Fibroblast of lung (primary cell): ENCODE measurements around the gene ARPC5. TPM values are rescaled to one million over a fixed set of nuclear protein-coding genes. Genes with fewer than 3 reads are reported as not detected.

Experiments
- DNase-seq, 2 donors: peaks; one replicate each; pipeline versions ENCODE4 v3.0.0 to v3.0.0-alpha.2; 2010; ENCODE audit warnings: low read depth in 2 of 2
- H2AFZ ChIP-seq: 2 replicates; pipeline ENCODE4 v1.5.1; 2012; ENCODE audit warnings: low read length, control low read depth, inconsistent platforms
- H3K27ac ChIP-seq: 2 replicates; pipeline ENCODE4 v1.5.1; 2011; ENCODE audit warnings: low read length, control low read depth; ENCODE audit not compliant: insufficient read depth
- H3K27me3 ChIP-seq: 2 replicates; pipeline ENCODE4 v1.5.1; 2011; ENCODE audit warnings: mild to moderate bottlenecking, low read length; ENCODE audit not compliant: control insufficient read depth, insufficient read depth
- H3K36me3 ChIP-seq: 2 replicates; pipeline ENCODE4 v1.5.1; 2011; ENCODE audit warnings: low read length; ENCODE audit not compliant: control insufficient read depth, insufficient read depth
- H3K4me1 ChIP-seq: 2 replicates; pipeline ENCODE4 v1.5.1; 2011; ENCODE audit warnings: low read length; ENCODE audit not compliant: control insufficient read depth, insufficient read depth; ENCODE audit errors: extremely low read depth
- H3K4me2 ChIP-seq: 2 replicates; pipeline ENCODE4 v1.5.1; 2011; ENCODE audit warnings: low read length, control low read depth; ENCODE audit not compliant: insufficient read depth; ENCODE audit errors: extremely low read depth
- H3K4me3 ChIP-seq, 4 experiments: fragments of 200-600 bp in 1 of 4; sonication (generic) in 1 of 4; replicated peaks in 1 of 4; 2 replicates each; pipeline ENCODE4 v1.5.1; 2011 to 2016; ENCODE audit warnings: low read length in 4 of 4, low read depth in 3 of 4, mild to moderate bottlenecking in 3 of 4, control low read depth in 2 of 4, inconsistent platforms in 1 of 4, mixed read lengths in 1 of 4; ENCODE audit not compliant: insufficient read depth in 1 of 4; ENCODE audit errors: control extremely low read depth in 1 of 4
- H3K79me2 ChIP-seq: 2 replicates; pipeline ENCODE4 v1.5.1; 2012; ENCODE audit warnings: mild to moderate bottlenecking, low read length, inconsistent platforms; ENCODE audit not compliant: control insufficient read depth, insufficient read depth
- H3K9ac ChIP-seq: 2 replicates; pipeline ENCODE4 v1.5.1; 2011; ENCODE audit warnings: mild to moderate bottlenecking, low read length, control low read depth; ENCODE audit not compliant: insufficient read depth
- H3K9me3 ChIP-seq: 2 replicates; pipeline ENCODE4 v1.5.1; 2012; ENCODE audit warnings: low read depth, low read length; ENCODE audit not compliant: control insufficient read depth, insufficient read depth
- H4K20me1 ChIP-seq: 2 replicates; pipeline ENCODE4 v1.5.1; 2011; ENCODE audit warnings: low read length; ENCODE audit not compliant: control insufficient read depth, insufficient read depth; ENCODE audit errors: extremely low read depth
- EZH2 ChIP-seq: IDR thresholded peaks from 2 replicates; pipeline ENCODE4 v1.5.1; 2012; ENCODE audit warnings: low read length, control low read depth, mild to moderate bottlenecking; ENCODE audit errors: missing control alignments
- polyA plus RNA-seq, 2 donors: library from polyadenylated mRNA; depleted of rRNA in 1 of 2; stranded (reverse) in 1 of 2; unstranded in 1 of 2; fragments of >200 nt; gene quantifications; 2 replicates each; pipeline ENCODE4 v1.2.1, GENCODE V29; 2011 to 2012; ENCODE audit warnings: missing spikeins in 1 of 2
- total RNA-seq: library from RNA; depleted of rRNA; stranded (reverse); fragments of >200 nt; gene quantifications from 2 replicates; pipeline ENCODE4 v1.2.1, GENCODE V29; 2014
- TF ChIP-seq, protein P1 (sequence below), 2 donors: IDR thresholded peaks in 1 of 2; conservative IDR thresholded peaks in 1 of 2; 1 replicate in 1 of 2; 2 replicates in 1 of 2; pipeline ENCODE4 v1.5.1; 2011 to 2012; ENCODE audit warnings: low read length in 2 of 2, control low read depth in 1 of 2, inconsistent platforms in 1 of 2, low read depth in 1 of 2, mild to moderate bottlenecking in 1 of 2

ARPC5 gene
- total and polyA plus RNA-seq, 2 donors (not counting 1 experiment from before 2014, with no cell fraction given), result 142 to 350 TPM

- H3K4me1 ChIP-seq, result peaks cover 2% of the 10 kb centered on the region
- no peak overlapping the region for H3K9ac ChIP-seq
- H2AFZ ChIP-seq, result peak overlapping the region; percentile 92
- peak overlapping the region; percentile 72 for H3K4me2 ChIP-seq
- DNase-seq, result peak; percentile 67 to 91
- H3K27ac ChIP-seq, result peak overlapping the region; percentile 13
- H3K9me3 ChIP-seq, result no peaks in the 10 kb centered on the region
- TF ChIP-seq, protein P1, sequence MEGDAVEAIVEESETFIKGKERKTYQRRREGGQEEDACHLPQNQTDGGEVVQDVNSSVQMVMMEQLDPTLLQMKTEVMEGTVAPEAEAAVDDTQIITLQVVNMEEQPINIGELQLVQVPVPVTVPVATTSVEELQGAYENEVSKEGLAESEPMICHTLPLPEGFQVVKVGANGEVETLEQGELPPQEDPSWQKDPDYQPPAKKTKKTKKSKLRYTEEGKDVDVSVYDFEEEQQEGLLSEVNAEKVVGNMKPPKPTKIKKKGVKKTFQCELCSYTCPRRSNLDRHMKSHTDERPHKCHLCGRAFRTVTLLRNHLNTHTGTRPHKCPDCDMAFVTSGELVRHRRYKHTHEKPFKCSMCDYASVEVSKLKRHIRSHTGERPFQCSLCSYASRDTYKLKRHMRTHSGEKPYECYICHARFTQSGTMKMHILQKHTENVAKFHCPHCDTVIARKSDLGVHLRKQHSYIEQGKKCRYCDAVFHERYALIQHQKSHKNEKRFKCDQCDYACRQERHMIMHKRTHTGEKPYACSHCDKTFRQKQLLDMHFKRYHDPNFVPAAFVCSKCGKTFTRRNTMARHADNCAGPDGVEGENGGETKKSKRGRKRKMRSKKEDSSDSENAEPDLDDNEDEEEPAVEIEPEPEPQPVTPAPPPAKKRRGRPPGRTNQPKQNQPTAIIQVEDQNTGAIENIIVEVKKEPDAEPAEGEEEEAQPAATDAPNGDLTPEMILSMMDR (conservative IDR thresholded peaks at IDR 0.05 in 1 of 2, IDR thresholded peaks at IDR 0.05 in 1 of 2; ENCODE audit: low read depth in 1 of 2, low read length in 2 of 2), result peak; percentile 83 to 92
- no peak for TF ChIP-seq EZH2
- H3K4me3 ChIP-seq, result no peak overlapping the region
- H3K27me3 ChIP-seq, result no peaks in the 10 kb centered on the region
- no peaks in the 10 kb centered on the region for H3K36me3 ChIP-seq
- H4K20me1 ChIP-seq, result no peaks in the 10 kb centered on the region
- H3K79me2 ChIP-seq, result no peaks in the 10 kb centered on the region
These were observed 20.0 kb upstream of the ARPC5 start for GRCh38 chr1:183655562-183656075.

GRCh38 chr1:183654706-183655105, 19.1 kb upstream of the ARPC5 start:
- Histone ChIP-seq H2AFZ (no peak overlapping the region), H3K79me2 (no peaks in the 10 kb centered on the region), H3K27ac (no peak overlapping the region), H3K4me3 (no peak overlapping the region), H3K4me1 (peaks cover 2% of the 10 kb centered on the region), H3K36me3 (no peaks in the 10 kb centered on the region), H3K27me3 (no peaks in the 10 kb centered on the region), H3K4me2 (no peak overlapping the region), H3K9ac (no peak overlapping the region), H3K9me3 (no peaks in the 10 kb centered on the region), H4K20me1 (no peaks in the 10 kb centered on the region)
- TF ChIP-seq EZH2, result no peak
- TF ChIP-seq, protein P1 (conservative IDR thresholded peaks at IDR 0.05 in 1 of 2, IDR thresholded peaks at IDR 0.05 in 1 of 2; ENCODE audit: low read depth in 1 of 2, low read length in 2 of 2), result no peak
- DNase-seq, result no peak

DNA sequence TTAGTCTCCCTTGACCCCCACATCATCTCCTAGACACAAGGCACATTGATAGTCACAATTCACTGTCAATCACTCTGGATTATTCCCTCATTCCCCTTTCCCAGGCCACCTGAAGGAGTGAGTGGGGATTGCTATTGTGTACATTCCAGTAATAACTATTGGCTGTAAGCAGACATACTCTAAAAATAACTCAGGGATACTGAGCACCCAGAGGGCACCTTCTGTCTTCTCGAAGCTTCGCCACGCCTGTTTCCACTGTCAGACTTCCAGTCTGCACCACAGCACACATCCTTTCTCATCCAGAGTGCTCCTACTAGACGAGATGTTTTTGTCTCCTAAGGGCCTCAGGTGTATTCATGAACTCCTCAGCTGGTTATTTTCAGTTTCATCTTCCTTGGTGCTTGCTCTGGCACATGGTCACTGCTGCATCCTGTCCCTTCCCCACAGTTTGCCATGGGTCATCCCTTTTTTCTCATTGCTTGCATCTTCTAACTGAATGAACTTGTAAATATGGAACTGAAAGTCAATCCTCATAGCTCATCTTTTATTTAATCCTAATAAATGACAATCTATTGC, 18.4 kb upstream of the ARPC5 start:
- no peaks in the 10 kb centered on the region for H3K79me2 ChIP-seq
- no peak overlapping the region for H3K27ac ChIP-seq
- no peak overlapping the region for H2AFZ ChIP-seq
- no peak for DNase-seq
- no peak overlapping the region for H3K4me3 ChIP-seq
- no peaks in the 10 kb centered on the region for H3K9me3 ChIP-seq
- H3K9ac ChIP-seq, result no peak overlapping the region
- no peaks in the 10 kb centered on the region for H3K36me3 ChIP-seq
- no peak overlapping the region for H3K4me2 ChIP-seq
- no peaks in the 10 kb centered on the region for H4K20me1 ChIP-seq
- TF ChIP-seq, protein P1 (conservative IDR thresholded peaks at IDR 0.05 in 1 of 2, IDR thresholded peaks at IDR 0.05 in 1 of 2; ENCODE audit: low read depth in 1 of 2, low read length in 2 of 2), result no peak
- no peak for TF ChIP-seq EZH2
- no peaks in the 10 kb centered on the region for H3K27me3 ChIP-seq
- H3K4me1 ChIP-seq, result peaks cover 2% of the 10 kb centered on the region
